Measurements from ENCODE around the gene R3HDML.
"Not testable (repeated sequence)": the region's sequence is repeated elsewhere in the genome, so short reads cannot be mapped to it uniquely, and the experiment has no call there.

R3HDML gene

DNA sequence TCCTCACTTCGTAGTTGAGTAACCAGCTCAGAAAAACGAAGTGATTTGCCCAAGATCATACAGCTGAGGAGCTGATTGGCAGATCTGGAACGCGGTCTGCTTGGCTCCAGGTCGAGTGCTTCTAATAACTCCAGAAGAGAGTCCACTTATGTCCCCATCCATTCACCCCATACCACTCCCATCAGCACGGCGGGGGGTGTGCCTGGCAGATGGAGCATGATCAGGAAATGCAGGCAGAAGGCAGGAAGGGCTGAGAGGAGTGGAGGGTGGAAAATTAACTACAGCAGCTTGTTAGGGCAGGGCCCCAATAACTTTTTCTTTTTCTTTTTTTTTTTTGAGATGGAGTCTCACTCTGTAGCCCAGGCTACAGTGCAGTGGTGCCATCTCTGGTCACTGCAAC, 40.8 kb upstream of the R3HDML start:
- Histone ChIP-seq H3K4me1 (ENCODE audit: low read depth, poor library complexity, severe bottlenecking) (no peaks in the 10 kb centered on the region), H3K4me3 (IDR thresholded peaks at IDR 0.05; ENCODE audit: insufficient read depth, low read depth, low read length) (no peak overlapping the region), H3K36me3 (ENCODE audit: insufficient read depth) (no peaks in the 10 kb centered on the region), H3K27ac (no peak overlapping the region), H3K79me2 (ENCODE audit: insufficient read depth, low read depth) (no peaks in the 10 kb centered on the region), H3K27me3 (ENCODE audit: insufficient read depth, low read depth) (no peaks in the 10 kb centered on the region), H3K9ac (no peak overlapping the region), H4K20me1 (ENCODE audit: insufficient read depth) (no peaks in the 10 kb centered on the region), H3K4me2 (no peak overlapping the region), H2AFZ (ENCODE audit: low read depth) (no peak overlapping the region)
- TF ChIP-seq, protein P1, sequence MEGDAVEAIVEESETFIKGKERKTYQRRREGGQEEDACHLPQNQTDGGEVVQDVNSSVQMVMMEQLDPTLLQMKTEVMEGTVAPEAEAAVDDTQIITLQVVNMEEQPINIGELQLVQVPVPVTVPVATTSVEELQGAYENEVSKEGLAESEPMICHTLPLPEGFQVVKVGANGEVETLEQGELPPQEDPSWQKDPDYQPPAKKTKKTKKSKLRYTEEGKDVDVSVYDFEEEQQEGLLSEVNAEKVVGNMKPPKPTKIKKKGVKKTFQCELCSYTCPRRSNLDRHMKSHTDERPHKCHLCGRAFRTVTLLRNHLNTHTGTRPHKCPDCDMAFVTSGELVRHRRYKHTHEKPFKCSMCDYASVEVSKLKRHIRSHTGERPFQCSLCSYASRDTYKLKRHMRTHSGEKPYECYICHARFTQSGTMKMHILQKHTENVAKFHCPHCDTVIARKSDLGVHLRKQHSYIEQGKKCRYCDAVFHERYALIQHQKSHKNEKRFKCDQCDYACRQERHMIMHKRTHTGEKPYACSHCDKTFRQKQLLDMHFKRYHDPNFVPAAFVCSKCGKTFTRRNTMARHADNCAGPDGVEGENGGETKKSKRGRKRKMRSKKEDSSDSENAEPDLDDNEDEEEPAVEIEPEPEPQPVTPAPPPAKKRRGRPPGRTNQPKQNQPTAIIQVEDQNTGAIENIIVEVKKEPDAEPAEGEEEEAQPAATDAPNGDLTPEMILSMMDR (conservative IDR thresholded peaks at IDR 0.05; ENCODE audit: low read depth, low read length): no peak

DNA sequence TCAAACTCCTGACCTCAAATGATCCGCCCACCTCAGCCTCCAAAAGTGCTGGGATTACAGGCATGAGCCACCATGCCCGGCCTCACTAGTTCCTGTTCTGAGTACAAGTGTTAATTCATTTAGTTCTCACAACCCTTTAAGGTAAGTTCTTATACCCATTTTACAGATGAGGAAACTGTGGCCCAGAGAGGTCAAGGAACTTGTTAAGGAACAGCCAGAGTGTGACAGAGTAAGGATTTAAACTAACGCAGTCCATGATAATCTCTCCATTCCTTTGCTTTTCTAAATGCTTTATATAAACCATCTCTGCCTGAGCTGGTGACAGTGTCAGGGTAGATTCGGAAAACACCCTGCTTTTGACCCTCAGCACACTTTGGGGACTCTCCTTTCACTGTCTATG, 39.1 kb upstream of the R3HDML start:
- Histone ChIP-seq H3K36me3 (ENCODE audit: insufficient read depth) (no peaks in the 10 kb centered on the region), H3K4me1 (ENCODE audit: low read depth, poor library complexity, severe bottlenecking) (no peaks in the 10 kb centered on the region), H2AFZ (ENCODE audit: low read depth) (no peak overlapping the region), H3K27ac (no peak overlapping the region), H4K20me1 (ENCODE audit: insufficient read depth) (no peaks in the 10 kb centered on the region), H3K27me3 (ENCODE audit: insufficient read depth, low read depth) (no peaks in the 10 kb centered on the region), H3K9ac (no peak overlapping the region), H3K79me2 (ENCODE audit: insufficient read depth, low read depth) (no peaks in the 10 kb centered on the region), H3K4me3 (IDR thresholded peaks at IDR 0.05; ENCODE audit: insufficient read depth, low read depth, low read length) (no peak overlapping the region), H3K4me2 (no peak overlapping the region)
- TF ChIP-seq, protein P1 (conservative IDR thresholded peaks at IDR 0.05; ENCODE audit: low read depth, low read length): no peak

DNA sequence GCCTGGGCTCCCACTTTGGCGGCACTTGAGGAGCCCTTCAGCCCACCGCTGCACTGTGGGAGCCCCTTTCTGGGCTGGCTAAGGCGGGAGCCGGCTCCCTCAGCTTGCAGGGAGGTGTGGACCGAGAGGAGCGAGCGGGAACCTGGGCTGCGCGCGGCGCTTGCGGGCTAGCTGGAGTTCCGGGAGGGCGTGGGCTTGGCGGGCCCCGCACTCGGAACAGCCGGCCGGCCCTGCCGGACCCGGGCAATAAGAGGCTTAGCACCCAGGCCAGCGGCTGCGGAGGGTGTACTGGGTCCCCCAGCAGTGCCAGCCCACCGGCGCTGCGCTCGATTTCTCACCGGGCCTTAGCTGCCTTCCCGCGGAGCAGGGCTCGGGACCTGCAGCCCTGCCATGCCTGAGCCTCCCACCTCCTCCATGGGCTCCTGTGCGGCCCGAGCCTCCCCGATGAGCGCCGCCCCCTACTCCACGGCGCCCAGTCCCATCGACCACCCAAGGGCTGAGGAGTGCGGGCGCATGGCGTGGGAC, 37.8 kb upstream of the R3HDML start:
- H3K79me2 ChIP-seq (ENCODE audit: insufficient read depth, low read depth); H3K4me3 ChIP-seq (IDR thresholded peaks at IDR 0.05; ENCODE audit: insufficient read depth, low read depth, low read length); H2AFZ ChIP-seq (ENCODE audit: low read depth); H3K27me3 ChIP-seq (ENCODE audit: insufficient read depth, low read depth); H3K4me2 ChIP-seq; H3K9ac ChIP-seq; H3K36me3 ChIP-seq (ENCODE audit: insufficient read depth); H3K4me1 ChIP-seq (ENCODE audit: low read depth, poor library complexity, severe bottlenecking); H4K20me1 ChIP-seq (ENCODE audit: insufficient read depth); H3K27ac ChIP-seq: not testable (repeated sequence)

DNA sequence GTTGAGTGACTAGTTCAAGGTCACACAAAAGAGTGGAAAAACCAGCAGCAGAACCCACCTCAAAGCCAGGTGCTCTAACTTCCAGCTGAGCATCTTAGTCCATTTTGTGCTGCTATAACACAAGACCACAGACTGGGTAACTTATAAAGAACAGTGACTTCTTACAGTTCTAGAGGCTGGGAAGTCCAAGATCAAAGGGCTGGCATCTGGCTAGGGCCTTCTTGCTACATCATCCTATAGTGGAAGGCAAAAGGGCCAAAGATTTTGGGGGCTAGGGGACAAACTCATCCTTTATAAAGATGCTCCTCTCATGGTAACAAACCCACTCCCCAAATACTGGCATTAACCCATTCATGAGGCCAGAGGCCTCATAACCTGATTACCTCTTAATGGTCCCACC, 35.6 kb upstream of the R3HDML start:
- no peaks in the 10 kb centered on the region for H3K27me3 ChIP-seq (ENCODE audit: insufficient read depth, low read depth)
- no peak overlapping the region for H2AFZ ChIP-seq (ENCODE audit: low read depth)
- H3K4me2 ChIP-seq: no peak overlapping the region
- H3K79me2 ChIP-seq (ENCODE audit: insufficient read depth, low read depth): no peaks in the 10 kb centered on the region
- no peak overlapping the region for H3K9ac ChIP-seq
- H3K27ac ChIP-seq: no peak overlapping the region
- H3K4me3 ChIP-seq (IDR thresholded peaks at IDR 0.05; ENCODE audit: insufficient read depth, low read depth, low read length): no peak overlapping the region
- no peaks in the 10 kb centered on the region for H3K36me3 ChIP-seq (ENCODE audit: insufficient read depth)
- TF ChIP-seq, protein P1 (conservative IDR thresholded peaks at IDR 0.05; ENCODE audit: low read depth, low read length): no peak
- no peaks in the 10 kb centered on the region for H3K4me1 ChIP-seq (ENCODE audit: low read depth, poor library complexity, severe bottlenecking)
- H4K20me1 ChIP-seq (ENCODE audit: insufficient read depth): no peaks in the 10 kb centered on the region

DNA sequence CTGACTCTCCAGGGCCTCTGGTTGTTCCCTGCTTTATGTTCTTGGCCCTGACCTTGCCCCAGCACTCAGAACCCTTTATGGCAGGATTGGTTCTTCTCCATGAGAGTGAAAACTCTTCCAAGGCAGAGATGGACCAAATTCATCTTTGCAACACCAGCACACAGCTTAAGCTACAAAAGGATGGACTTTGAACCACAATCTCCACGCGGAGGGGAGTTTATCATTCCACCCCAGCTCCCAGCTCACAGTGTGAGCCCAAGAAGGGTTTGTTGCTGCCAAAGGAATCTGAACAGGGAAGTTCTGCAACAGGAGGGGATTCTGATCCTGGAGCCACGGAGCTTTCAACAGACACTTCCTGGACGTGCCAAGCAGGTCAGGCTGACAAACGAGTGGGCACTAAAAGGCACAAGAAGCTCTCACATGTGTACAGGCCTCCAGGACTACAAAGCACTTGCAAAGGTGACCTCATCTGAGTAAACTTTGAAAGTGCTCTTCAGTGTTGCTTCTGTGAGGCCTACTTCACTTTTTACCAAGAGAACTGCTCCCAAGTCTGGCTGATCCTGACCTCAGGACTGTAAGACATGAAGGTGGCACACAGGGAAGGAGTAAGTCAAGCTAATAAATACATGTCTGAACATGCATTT, 34.7 kb upstream of the R3HDML start:
- H4K20me1 ChIP-seq (ENCODE audit: insufficient read depth): no peaks in the 10 kb centered on the region
- no peak overlapping the region for H3K9ac ChIP-seq
- no peak overlapping the region for H3K4me2 ChIP-seq
- no peaks in the 10 kb centered on the region for H3K27me3 ChIP-seq (ENCODE audit: insufficient read depth, low read depth)
- H3K4me3 ChIP-seq (IDR thresholded peaks at IDR 0.05; ENCODE audit: insufficient read depth, low read depth, low read length): no peak overlapping the region
- no peak overlapping the region for H3K27ac ChIP-seq
- H2AFZ ChIP-seq (ENCODE audit: low read depth): no peak overlapping the region
- H3K79me2 ChIP-seq (ENCODE audit: insufficient read depth, low read depth): no peaks in the 10 kb centered on the region
- no peaks in the 10 kb centered on the region for H3K4me1 ChIP-seq (ENCODE audit: low read depth, poor library complexity, severe bottlenecking)
- TF ChIP-seq, protein P1 (conservative IDR thresholded peaks at IDR 0.05; ENCODE audit: low read depth, low read length): no peak
- H3K36me3 ChIP-seq (ENCODE audit: insufficient read depth): no peaks in the 10 kb centered on the region

Measured in KMS-11 (cell line).